H1 (cell line): ENCODE data around the gene SURF1. TPM values are rescaled to one million over a fixed set of nuclear protein-coding genes. Genes with fewer than 3 reads are reported as not detected.

ENCODE experiments used
- CTCF ChIA-PET: fragments of 300-600 bp; sonication (Branson Sonifier 250); formaldehyde crosslinking; loops from one replicate; lab custom pipeline; 2021; ENCODE audit not compliant: partially characterized antibody; lab: Charles Lee
- POLR2A ChIA-PET: fragments of 300-600 bp; sonication (Branson Sonifier 250); formaldehyde crosslinking; loops from one replicate; lab custom pipeline; 2021; ENCODE audit warnings: inconsistent platforms; ENCODE audit not compliant: partially characterized antibody; lab: Charles Lee
- DNase-seq, 2 experiments: peaks; one replicate each; pipeline versions ENCODE4 v3.0.0 to v3.0.0-alpha.2; 2010 to 2022; ENCODE audit warnings: low spot score in 2 of 2, low read depth in 1 of 2, mixed read lengths in 1 of 2
- FAIRE-seq: peaks from 2 replicates; lab custom pipeline; 2011; peaks lifted over from hg19 to GRCh38; lab: Jason Lieb, UNC
- H2AFZ ChIP-seq: 2 replicates; pipeline ENCODE4 v1.8.1; 2012; ENCODE audit warnings: low read length, inconsistent platforms
- H2AK5ac ChIP-seq: 2 replicates; pipeline ENCODE4 v1.6.1; 2013; ENCODE audit warnings: low read depth, low read length
- H2BK120ac ChIP-seq: replicated peaks from 2 replicates; pipeline ENCODE3; 2013; ENCODE audit warnings: low read depth, low read length, inconsistent platforms
- H2BK12ac ChIP-seq: 2 replicates; pipeline ENCODE4 v1.6.1; 2013; ENCODE audit warnings: low read depth, low read length
- H2BK15ac ChIP-seq: 2 replicates; pipeline ENCODE4 v1.6.1; 2013; ENCODE audit warnings: low read length
- H2BK20ac ChIP-seq: 2 replicates; pipeline ENCODE4 v1.6.1; 2013; ENCODE audit warnings: low read length
- H2BK5ac ChIP-seq: 2 replicates; pipeline ENCODE4 v1.6.1; 2013; ENCODE audit warnings: low read depth, low read length
- H3K14ac ChIP-seq: 2 replicates; pipeline ENCODE4 v1.6.1; 2013; ENCODE audit warnings: inconsistent platforms; ENCODE audit not compliant: insufficient read length
- H3K18ac ChIP-seq: 2 replicates; pipeline ENCODE4 v1.6.1; 2013; ENCODE audit warnings: low read length; ENCODE audit errors: extremely low read depth
- H3K23ac ChIP-seq: 2 replicates; pipeline ENCODE4 v1.6.1; 2013; ENCODE audit warnings: inconsistent platforms; ENCODE audit not compliant: insufficient read length
- H3K23me2 ChIP-seq: 2 replicates; pipeline ENCODE4 v1.6.1; 2013; ENCODE audit warnings: low read depth, low read length
- H3K27ac ChIP-seq: 2 replicates; pipeline ENCODE4 v1.6.1; 2011; ENCODE audit warnings: low read depth, low read length, inconsistent platforms
- H3K27me3 ChIP-seq, 4 experiments: replicated peaks in 1 of 4; 1 replicate in 1 of 4; 2 replicates in 3 of 4; pipeline versions ENCODE4 v1.6.1 to v1.8.1; 2011 to 2013; ENCODE audit warnings: low read length in 3 of 4, mild to moderate bottlenecking in 3 of 4, inconsistent platforms in 2 of 4, mixed read lengths in 2 of 4, moderate library complexity in 1 of 4; ENCODE audit not compliant: control insufficient read depth in 3 of 4, insufficient read depth in 3 of 4; ENCODE audit errors: extremely low read depth in 1 of 4
- H3K36me3 ChIP-seq, 4 experiments: 2 replicates each; pipeline versions ENCODE4 v1.6.1 to v1.8.1; 2011 to 2013; ENCODE audit warnings: mild to moderate bottlenecking in 4 of 4, low read length in 3 of 4, moderate library complexity in 2 of 4, control low read depth in 1 of 4, inconsistent platforms in 1 of 4; ENCODE audit not compliant: insufficient read depth in 4 of 4, control insufficient read depth in 2 of 4
- H3K4ac ChIP-seq: replicated peaks from 2 replicates; pipeline ENCODE3; 2013; ENCODE audit warnings: low read length, low read depth, mixed read lengths, inconsistent platforms; ENCODE audit not compliant: insufficient read length
- H3K4me1 ChIP-seq, 4 experiments: replicated peaks in 1 of 4; 1 replicate in 1 of 4; 2 replicates in 3 of 4; pipeline versions ENCODE4 v1.6.1 to v1.8.1; 2011 to 2013; ENCODE audit warnings: low read length in 3 of 4, inconsistent platforms in 2 of 4, mixed read lengths in 1 of 4; ENCODE audit not compliant: insufficient read depth in 4 of 4, control insufficient read depth in 3 of 4
- H3K4me2 ChIP-seq, 2 experiments: 2 replicates each; pipeline versions ENCODE4 v1.6.1 to v1.8.1; 2011 to 2013; ENCODE audit warnings: low read depth in 2 of 2, low read length in 2 of 2, control low read depth in 1 of 2, inconsistent platforms in 1 of 2, mild to moderate bottlenecking in 1 of 2; ENCODE audit not compliant: insufficient read depth in 1 of 2
- H3K4me3 ChIP-seq, 4 experiments: fragments of 200-600, 300-600 bp in 1 of 4; sonication (generic), shearing (Covaris generic), sonication (Bioruptor Twin) in 1 of 4; 2 replicates each; pipeline versions ENCODE4 v1.5.1 to v1.8.1; 2011 to 2016; ENCODE audit warnings: low read length in 4 of 4, low read depth in 3 of 4, control low read depth in 2 of 4, inconsistent platforms in 2 of 4, mild to moderate bottlenecking in 2 of 4, mixed read lengths in 1 of 4, moderate library complexity in 1 of 4; ENCODE audit not compliant: insufficient read depth in 2 of 4; ENCODE audit errors: extremely low read depth in 1 of 4
- H3K56ac ChIP-seq: replicated peaks from 2 replicates; pipeline ENCODE3; 2013; ENCODE audit warnings: low read depth, mild to moderate bottlenecking, mixed read lengths, low read length, inconsistent platforms; ENCODE audit not compliant: insufficient read length
- H3K79me1 ChIP-seq: 2 replicates; pipeline ENCODE4 v1.6.1; 2013; ENCODE audit warnings: low read depth, low read length, control low read depth
- H3K79me2 ChIP-seq, 2 experiments: 2 replicates each; pipeline versions ENCODE4 v1.6.1 to v1.8.1; 2012 to 2013; ENCODE audit warnings: low read length in 2 of 2, mild to moderate bottlenecking in 2 of 2, inconsistent platforms in 1 of 2; ENCODE audit not compliant: insufficient read depth in 2 of 2, control insufficient read depth in 1 of 2
- H3K9ac ChIP-seq, 4 experiments: replicated peaks in 1 of 4; 1 replicate in 1 of 4; 2 replicates in 3 of 4; pipeline versions ENCODE4 v1.6.1 to v1.8.1; 2011 to 2013; ENCODE audit warnings: low read depth in 3 of 4, low read length in 3 of 4, control low read depth in 2 of 4, mild to moderate bottlenecking in 2 of 4, moderate library complexity in 2 of 4, inconsistent platforms in 1 of 4; ENCODE audit errors: extremely low read depth in 1 of 4
- H3K9me3 ChIP-seq, 2 experiments: 2 replicates each; pipeline versions ENCODE4 v1.6.1 to v1.8.1; 2012 to 2013; ENCODE audit warnings: mild to moderate bottlenecking in 2 of 2, moderate library complexity in 2 of 2, control low read depth in 1 of 2, inconsistent platforms in 1 of 2, low read depth in 1 of 2, low read length in 1 of 2, mixed read lengths in 1 of 2; ENCODE audit not compliant: insufficient read depth in 2 of 2
- H4K20me1 ChIP-seq, 2 experiments: replicated peaks in 1 of 2; 2 replicates each; pipeline versions ENCODE3 to v1.8.1; 2011 to 2013; ENCODE audit warnings: inconsistent platforms in 2 of 2, low read length in 2 of 2, mild to moderate bottlenecking in 1 of 2; ENCODE audit not compliant: insufficient read depth in 2 of 2, control insufficient read depth in 1 of 2
- H4K5ac ChIP-seq: 2 replicates; pipeline ENCODE4 v1.6.1; 2013; ENCODE audit warnings: low read length, low read depth, mixed read lengths, inconsistent platforms; ENCODE audit not compliant: insufficient read length
- H4K8ac ChIP-seq: 2 replicates; pipeline ENCODE4 v1.8.0; 2013; ENCODE audit warnings: mild to moderate bottlenecking, moderate library complexity, low read length, inconsistent platforms; ENCODE audit not compliant: insufficient read depth; ENCODE audit errors: extremely low read depth
- H4K91ac ChIP-seq: replicated peaks from 2 replicates; pipeline ENCODE3; 2013; ENCODE audit warnings: low read length, mixed read lengths, inconsistent platforms; ENCODE audit not compliant: insufficient read length
- BCL11A ChIP-seq, 2 experiments: IDR thresholded peaks; one replicate each; pipeline ENCODE4 v1.6.1; 2011; ENCODE audit warnings: low read depth in 2 of 2, low read length in 2 of 2, mild to moderate bottlenecking in 2 of 2
- BRCA1 ChIP-seq: IDR thresholded peaks from 2 replicates; pipeline ENCODE4 v1.6.1; 2012; ENCODE audit warnings: low read depth, low read length, improper control_type of control experiment
- CBX5 ChIP-seq: fragments of 300-800, 300-1000 bp; sonication (generic); IDR thresholded peaks from 2 replicates; pipeline ENCODE4 v1.7.1; 2016; ENCODE audit warnings: antibody characterized with exemption, low read length, low read depth
- CREB1 ChIP-seq: IDR thresholded peaks from 2 replicates; pipeline ENCODE4 v1.6.1; 2012; ENCODE audit warnings: inconsistent platforms
- JUND ChIP-seq: IDR thresholded peaks from 2 replicates; pipeline ENCODE4 v1.6.1; 2011; ENCODE audit warnings: mild to moderate bottlenecking, improper control_type of control experiment, low read length
- POLR2AphosphoS5 ChIP-seq: IDR thresholded peaks from 2 replicates; pipeline ENCODE4 v1.6.1; 2011; ENCODE audit warnings: low read depth, low read length
- RAD21 ChIP-seq, 2 experiments: IDR thresholded peaks in 1 of 2; conservative IDR thresholded peaks in 1 of 2; 2 replicates each; pipeline ENCODE4 v1.6.1; 2011; ENCODE audit warnings: low read depth in 2 of 2, low read length in 2 of 2, improper control_type of control experiment in 1 of 2, inconsistent platforms in 1 of 2, mild to moderate bottlenecking in 1 of 2, moderate library complexity in 1 of 2
- RBBP5 ChIP-seq: IDR thresholded peaks from 2 replicates; pipeline ENCODE4 v1.7.1; 2012; ENCODE audit warnings: low read depth, mild to moderate bottlenecking, inconsistent platforms, low read length, moderate library complexity, borderline replicate concordance
- RNF2 ChIP-seq: fragments of 200-900, 300-1000 bp; sonication (generic); IDR thresholded peaks from 2 replicates; pipeline ENCODE4 v1.7.1; 2016; ENCODE audit warnings: borderline replicate concordance, low read depth, mild to moderate bottlenecking, antibody characterized with exemption, low read length; ENCODE audit not compliant: poor library complexity, severe bottlenecking; ENCODE audit errors: missing control alignments
- SIN3A ChIP-seq, 2 experiments: IDR thresholded peaks in 1 of 2; conservative IDR thresholded peaks in 1 of 2; 2 replicates each; pipeline ENCODE4 v1.6.1; 2011 to 2012; ENCODE audit warnings: low read length in 2 of 2, improper control_type of control experiment in 1 of 2, low read depth in 1 of 2, mild to moderate bottlenecking in 1 of 2
- SP4 ChIP-seq: IDR thresholded peaks from 2 replicates; pipeline ENCODE4 v1.6.1; 2012; ENCODE audit warnings: low read length, inconsistent platforms
- WGBS, 2 experiments: shearing (Covaris generic) in 1 of 2; methylation state at CpG; one replicate each; pipeline versions ENCODE4 v1.1.6 to v1.1.7; 2013 to 2015; ENCODE audit warnings: low lambda C conversion rate in 2 of 2, mixed read lengths in 2 of 2, inconsistent platforms in 1 of 2, low coverage in 1 of 2, missing lambda C conversion rate in 1 of 2; ENCODE audit not compliant: insufficient replicate concordance in 2 of 2, insufficient coverage in 1 of 2, insufficient read length in 1 of 2; ENCODE audit errors: extremely low coverage in 1 of 2, missing lambda C conversion rate in 1 of 2; 5-methylcytosine and 5-hydroxymethylcytosine counted together
- polyA plus RNA-seq, 7 experiments: library from polyadenylated mRNA; depleted of rRNA in 3 of 7; stranded (reverse) in 5 of 7; unstranded in 2 of 7; fragments of >200 nt in 5 of 7; fragments of 200-250 nt in 2 of 7; gene quantifications; 1 replicate in 5 of 7; 2 replicates in 1 of 7; 4 replicates in 1 of 7; pipeline versions ENCODE4 v1.2.1 to v1.2.3, GENCODE V29; 2011 to 2013; ENCODE audit warnings: missing spikeins in 2 of 7, mixed read lengths in 2 of 7
- total RNA-seq: library from RNA; stranded (reverse); fragmentation: NEBNext Ultra II Directional; extraction: Animal tissue kit (Norgen Biotek cat#: 25700); gene quantifications from 2 replicates; pipeline ENCODE4 v1.2.1, GENCODE V29; 2021
- TF ChIP-seq, protein P1 (sequence below): IDR thresholded peaks from 2 replicates; pipeline ENCODE4 v1.6.1; 2012; ENCODE audit warnings: inconsistent platforms

The SURF1 gene
- total and polyA plus RNA-seq, 2 of the 8 experiments (the other 6 are each of a cell fraction or from before 2014, with no cell fraction given): 43.1 to 44.7 TPM

DNA sequence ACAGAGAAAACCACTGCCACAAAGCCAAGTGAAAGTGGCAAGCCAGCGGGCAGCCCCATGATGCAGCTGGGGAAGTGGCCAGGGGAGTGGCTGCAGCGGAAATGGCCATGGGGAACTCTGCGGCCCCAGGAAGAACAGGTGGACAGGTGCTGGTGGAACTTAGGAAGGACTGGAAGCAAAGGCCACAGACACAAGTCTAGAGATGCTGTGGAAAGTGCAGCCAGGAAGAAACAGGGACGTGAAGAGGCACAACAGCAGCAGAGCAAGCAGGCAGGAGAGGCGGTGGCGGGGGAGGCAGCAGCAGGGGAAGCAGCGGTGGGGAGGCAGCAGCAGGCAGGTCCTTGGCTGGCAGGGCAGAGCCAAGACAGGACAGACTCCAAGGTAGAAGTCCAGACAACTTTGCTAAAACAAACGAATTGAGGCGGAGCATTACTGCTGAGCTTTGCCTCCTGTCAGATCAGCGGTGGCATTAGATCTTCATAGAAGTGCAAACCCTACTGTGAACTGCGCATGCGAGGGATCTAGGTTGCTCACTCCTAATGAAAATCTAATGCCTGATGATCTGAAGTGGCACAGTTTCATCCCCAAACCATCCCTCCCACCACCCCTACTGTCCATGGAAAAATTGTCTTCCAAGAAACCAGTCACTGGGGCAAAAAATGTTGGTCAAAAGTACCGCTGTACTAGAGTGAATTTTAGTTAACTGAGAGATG lies 32.1 kb downstream of the SURF1 start:
- FAIRE-seq (no peak), DNase-seq (no peak)
- Histone ChIP-seq H3K18ac (no peak overlapping the region), H2BK15ac (no peak overlapping the region), H3K27ac (no peak overlapping the region), H4K91ac (no peak overlapping the region), H3K9ac (no peak overlapping the region), H4K8ac (no peak overlapping the region), H3K79me1 (no peaks in the 10 kb centered on the region), H2AK5ac (no peak overlapping the region), H3K4ac (no peak overlapping the region), H3K4me3 (no peak overlapping the region), H3K4me1 (no peaks in the 10 kb centered on the region), H3K79me2 (no peaks in the 10 kb centered on the region), H3K23me2 (no peaks in the 10 kb centered on the region), H3K23ac (no peak overlapping the region), H2AFZ (no peak overlapping the region)
- ChIA-PET POLR2A (no interaction called here), CTCF (interaction anchor here (1.0 to 1.8 kb wide), 3 partner anchors 10 to 138 kb away, joined by 4 to 6 read pairs (median 4); no protein-coding TSS in a partner anchor)
- TF ChIP-seq RAD21 (IDR thresholded peaks at IDR 0.05 in 1 of 2, conservative IDR thresholded peaks at IDR 0.05 in 1 of 2; ENCODE audit: low read depth in 2 of 2, low read length in 2 of 2): no peak
- no peak for TF ChIP-seq SP4
- TF ChIP-seq, protein P1, sequence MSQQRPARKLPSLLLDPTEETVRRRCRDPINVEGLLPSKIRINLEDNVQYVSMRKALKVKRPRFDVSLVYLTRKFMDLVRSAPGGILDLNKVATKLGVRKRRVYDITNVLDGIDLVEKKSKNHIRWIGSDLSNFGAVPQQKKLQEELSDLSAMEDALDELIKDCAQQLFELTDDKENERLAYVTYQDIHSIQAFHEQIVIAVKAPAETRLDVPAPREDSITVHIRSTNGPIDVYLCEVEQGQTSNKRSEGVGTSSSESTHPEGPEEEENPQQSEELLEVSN: no peak
- TF ChIP-seq RBBP5: no peak
- no peak for TF ChIP-seq SIN3A (conservative IDR thresholded peaks at IDR 0.05 in 1 of 2, IDR thresholded peaks at IDR 0.05 in 1 of 2; ENCODE audit: low read depth in 1 of 2, low read length in 2 of 2)
- no peak for TF ChIP-seq RNF2
- TF ChIP-seq JUND: no peak
- no peak for TF ChIP-seq POLR2AphosphoS5
- no peak for TF ChIP-seq BRCA1
- no peak for TF ChIP-seq CBX5
- TF ChIP-seq CREB1: no peak
- no peak for TF ChIP-seq BCL11A (IDR thresholded peaks at IDR 0.05; ENCODE audit: low read depth in 2 of 2, low read length in 2 of 2)
- TF ChIP-seq, all 59 proteins: peak for 0
- H3K27me3 ChIP-seq: no peaks in the 10 kb centered on the region
- 81% methylated on average over 13 of the region's 13 CpGs; no CpG with 5 or more reads in 1 of the 2 experiments for WGBS, 2 experiments
- no peak overlapping the region for H4K5ac ChIP-seq
- H2BK12ac ChIP-seq: no peak overlapping the region
- no peak overlapping the region for H3K4me2 ChIP-seq
- H3K14ac ChIP-seq: no peak overlapping the region
- H3K56ac ChIP-seq: no peak overlapping the region
- no peak overlapping the region for H2BK20ac ChIP-seq
- H3K9me3 ChIP-seq: peaks cover 10 to 16% of the 10 kb centered on the region in 2 experiments
- H3K36me3 ChIP-seq: no peaks in the 10 kb centered on the region
- H4K20me1 ChIP-seq: no peaks in the 10 kb centered on the region
- no peak overlapping the region for H2BK120ac ChIP-seq
- H2BK5ac ChIP-seq: no peak overlapping the region
